Skin epidermis (tissue), 12 donors: ENCODE results near the gene ZNF362.
"Not testable (repeated sequence)": the region's sequence is repeated elsewhere in the genome, so short reads cannot be mapped to it uniquely, and the experiment has no call there.

ENCODE experiments used
- H3K27ac ChIP-seq, 21 experiments: fragments of 200-600 bp; sonication (generic) in 11 of 21; one replicate each; pipeline ENCODE4 v1.5.0; 2020; ENCODE audit warnings: mild to moderate bottlenecking in 3 of 21, inconsistent platforms in 2 of 21, moderate library complexity in 2 of 21
- H3K4me3 ChIP-seq, 7 experiments: fragments of 200-600 bp; sonication (generic) in 2 of 7; one replicate each; pipeline ENCODE4 v1.5.0; 2020; ENCODE audit warnings: inconsistent platforms in 2 of 7, mild to moderate bottlenecking in 2 of 7, moderate library complexity in 1 of 7

The ZNF362 gene

DNA sequence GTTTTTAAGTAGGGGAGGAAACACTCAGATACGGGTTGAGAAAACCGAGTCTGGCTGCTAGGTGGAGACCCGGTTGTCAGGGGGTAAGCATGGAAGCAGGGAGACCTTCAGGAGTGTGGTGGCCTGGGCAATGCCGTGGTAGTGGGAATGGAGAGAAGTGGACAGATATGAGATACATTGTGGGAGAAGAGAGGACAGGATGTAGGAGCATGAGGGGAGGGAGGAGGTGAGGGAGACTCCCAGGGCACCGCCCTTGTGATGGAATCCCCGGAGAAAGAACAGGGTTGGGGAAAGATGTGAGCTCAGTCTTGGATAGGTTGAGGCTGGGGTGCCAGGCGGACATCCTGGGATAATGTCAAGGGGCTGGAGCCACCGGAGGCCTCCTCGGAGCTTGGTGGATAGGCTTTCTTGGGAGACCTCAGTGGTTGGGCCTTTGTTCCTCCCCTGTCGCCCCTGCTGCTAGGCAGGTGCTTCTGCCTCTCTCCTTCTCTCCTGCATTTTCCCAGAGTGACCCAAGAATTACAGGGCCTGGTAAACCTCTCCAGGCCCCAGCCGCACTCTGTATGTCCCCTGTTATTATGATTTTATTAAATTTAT is 21.3 kb downstream of the ZNF362 start:
- Histone ChIP-seq H3K27ac (peak overlapping the region in 1 of 21 experiments; percentile 18), H3K4me3 (no peak overlapping the region)

DNA sequence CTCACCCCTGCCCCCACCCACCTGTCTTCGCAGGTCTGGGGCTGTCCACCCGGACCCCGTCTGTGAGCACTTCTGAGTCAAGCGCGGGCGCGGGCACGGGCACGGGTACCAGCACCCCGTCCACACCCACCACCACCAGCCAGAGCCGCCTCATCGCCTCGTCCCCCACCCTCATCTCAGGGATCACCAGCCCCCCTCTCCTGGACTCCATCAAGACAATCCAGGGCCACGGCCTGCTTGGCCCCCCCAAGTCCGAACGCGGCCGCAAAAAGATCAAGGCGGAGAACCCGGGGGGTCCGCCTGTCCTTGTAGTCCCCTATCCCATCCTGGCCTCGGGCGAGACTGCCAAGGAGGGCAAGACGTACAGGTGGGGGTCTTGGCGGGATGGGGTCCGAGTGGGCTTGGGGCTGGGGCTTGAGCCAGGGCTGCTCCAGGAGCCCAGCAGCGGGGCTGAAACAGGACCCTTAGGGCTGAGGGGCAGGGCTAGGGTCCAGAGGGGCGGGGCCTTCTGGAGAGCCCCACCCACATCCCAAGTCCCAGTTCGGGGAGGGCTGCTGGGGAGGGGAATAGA is 23.9 kb downstream of the ZNF362 start:
- Histone ChIP-seq H3K27ac (no peak overlapping the region), H3K4me3 (no peak overlapping the region)

DNA sequence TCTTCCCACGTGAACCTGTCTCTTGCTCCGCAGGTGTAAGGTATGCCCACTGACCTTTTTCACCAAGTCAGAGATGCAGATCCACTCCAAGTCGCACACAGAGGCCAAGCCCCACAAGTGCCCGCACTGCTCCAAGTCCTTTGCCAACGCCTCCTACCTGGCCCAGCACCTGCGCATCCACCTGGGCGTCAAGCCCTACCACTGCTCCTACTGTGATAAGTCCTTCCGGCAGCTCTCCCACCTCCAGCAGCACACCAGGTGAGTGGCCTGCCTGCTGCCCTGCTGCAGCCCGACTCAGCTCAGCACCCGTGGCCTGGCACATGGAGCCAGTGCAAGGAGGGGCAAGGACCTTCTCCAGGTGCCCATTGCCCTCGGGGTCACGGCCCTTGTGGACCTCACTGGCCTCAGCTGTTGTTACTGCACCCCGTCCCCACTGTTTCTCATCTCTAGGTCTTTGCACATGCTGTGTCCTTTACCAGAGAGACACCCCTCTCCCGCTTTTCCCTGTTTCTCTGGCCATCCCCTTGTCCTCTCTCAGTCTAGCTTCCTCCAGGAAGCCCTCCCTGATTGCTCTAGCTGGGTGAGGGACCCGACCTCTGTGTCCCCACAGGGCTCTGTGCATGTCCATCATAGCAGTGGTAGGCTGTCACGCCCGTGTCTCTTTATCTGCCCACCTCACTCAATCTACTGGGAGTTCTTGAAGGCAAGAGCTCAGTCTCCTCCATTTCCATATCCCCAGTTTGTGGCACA is 25.4 kb downstream of the ZNF362 start:
- H3K27ac ChIP-seq, result no peak overlapping the region

DNA sequence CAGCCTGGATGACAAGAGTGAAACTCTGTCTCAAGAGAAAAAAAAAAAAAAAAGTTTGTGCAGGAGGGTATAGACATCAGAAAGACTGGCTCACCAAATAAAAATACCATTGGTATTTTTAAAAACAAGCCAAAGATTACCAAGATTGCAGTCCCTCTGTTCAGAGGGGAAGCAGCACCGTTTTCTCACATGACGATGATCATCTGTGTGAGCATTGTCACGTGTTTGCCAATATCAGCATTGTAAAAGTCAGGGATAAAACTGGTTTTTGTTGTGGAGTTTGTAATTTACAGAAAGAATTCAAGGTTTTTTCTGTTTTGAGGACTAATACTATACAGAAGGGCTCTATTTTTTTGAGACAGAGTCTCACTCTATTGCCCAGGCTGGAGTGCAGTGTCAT is 26.5 kb downstream of the ZNF362 start:
- Histone ChIP-seq H3K4me3 (no peak overlapping the region), H3K27ac (no peak overlapping the region)

More for the DNA sequence above, 25.4 kb downstream of the ZNF362 start:
- H3K4me3 ChIP-seq, result no peak overlapping the region

DNA sequence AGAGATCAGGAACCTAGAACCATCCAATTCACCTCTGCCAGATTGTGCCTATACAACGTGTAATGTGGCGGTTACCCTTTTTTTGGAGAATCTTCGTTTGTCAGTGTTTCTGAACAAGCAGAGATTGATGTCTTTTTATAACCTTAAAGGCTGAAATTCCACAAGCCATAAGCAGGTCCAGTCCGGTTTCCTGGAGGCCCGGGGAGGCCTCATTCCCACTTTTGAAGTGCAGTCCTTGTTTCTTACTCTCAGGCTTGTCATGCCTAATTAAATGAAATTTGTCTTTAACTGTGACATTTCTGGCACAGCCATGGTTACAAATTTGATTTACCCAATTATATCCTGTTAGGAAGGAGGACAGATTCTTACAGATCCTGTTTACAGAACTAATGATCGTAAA is 27.8 kb downstream of the ZNF362 start:
- H3K27ac ChIP-seq, result no peak overlapping the region
- H3K4me3 ChIP-seq, result no peak overlapping the region

- peak overlapping the region in 7 of 21 experiments; percentile 12 to 60 (median 38) for H3K27ac ChIP-seq
- H3K4me3 ChIP-seq, result no peak overlapping the region
These were observed 30.3 kb downstream of the ZNF362 start for GRCh38 chr1:33286451-33287185.

DNA sequence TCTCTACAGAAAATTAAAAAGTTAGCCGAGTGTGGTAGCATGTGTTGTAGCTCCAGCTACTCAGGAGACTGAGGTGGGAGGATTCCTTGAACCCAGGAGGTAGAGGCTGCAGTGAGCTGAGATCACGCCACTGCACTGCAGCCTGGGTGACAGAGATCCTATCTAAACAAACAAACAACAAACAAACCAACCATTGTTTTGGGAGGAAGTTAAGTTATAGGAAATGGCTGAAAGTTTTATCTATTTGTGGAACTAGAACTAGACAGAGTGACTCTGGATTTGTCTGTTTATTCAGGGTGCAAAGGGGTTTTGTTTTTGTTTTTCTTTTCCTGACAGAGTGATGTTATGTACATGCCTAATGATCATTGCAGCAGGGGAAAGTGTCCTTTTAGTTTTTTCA is 31.0 kb downstream of the ZNF362 start:
- Histone ChIP-seq H3K4me3 (no peak overlapping the region), H3K27ac (peak overlapping the region in 4 of 21 experiments; percentile 8 to 45 (median 25))

GRCh38 chr1:33288976-33289857 is 32.9 kb downstream of the ZNF362 start:
- Histone ChIP-seq H3K4me3 (no peak overlapping the region), H3K27ac (peak overlapping the region in 1 of 21 experiments; percentile 3)

DNA sequence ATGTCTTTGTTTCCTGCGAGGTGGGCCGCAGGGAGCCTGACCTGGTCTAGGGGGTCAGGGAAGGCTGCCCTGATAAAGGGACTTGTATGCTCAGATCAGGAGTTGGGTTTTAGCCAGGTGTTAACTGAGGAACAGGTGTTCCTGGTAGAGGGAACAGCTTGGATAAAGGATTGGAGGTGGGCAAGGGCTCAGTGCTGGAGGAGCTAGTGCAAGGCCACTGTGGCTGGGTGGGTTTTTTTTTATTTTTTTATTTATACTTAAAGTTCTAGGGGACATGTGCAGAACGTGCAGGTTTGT is 33.5 kb downstream of the ZNF362 start:
- H3K27ac ChIP-seq, result no peak overlapping the region

DNA sequence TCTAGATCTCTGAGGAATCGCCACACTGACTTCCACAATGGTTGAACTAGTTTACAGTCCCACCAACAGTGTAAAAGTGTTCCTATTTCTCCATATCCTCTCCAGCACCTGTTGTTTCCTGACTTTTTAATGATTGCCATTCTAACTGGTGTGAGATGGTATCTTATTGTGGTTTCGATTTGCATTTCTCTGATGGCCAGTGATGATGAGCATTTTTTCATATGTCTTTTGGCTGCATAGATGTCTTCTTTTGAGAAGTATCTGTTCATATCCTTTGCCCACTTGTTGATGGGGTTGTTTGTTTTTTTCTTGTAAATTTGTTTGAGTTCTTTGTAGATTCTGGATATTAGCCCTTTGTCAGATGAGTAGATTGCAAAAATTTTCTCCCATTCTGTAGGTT is 34.3 kb downstream of the ZNF362 start:
- H3K4me3 ChIP-seq, H3K27ac ChIP-seq: not testable (repeated sequence)

More for the DNA sequence above, 33.5 kb downstream of the ZNF362 start:
- H3K4me3 ChIP-seq, result no peak overlapping the region

DNA sequence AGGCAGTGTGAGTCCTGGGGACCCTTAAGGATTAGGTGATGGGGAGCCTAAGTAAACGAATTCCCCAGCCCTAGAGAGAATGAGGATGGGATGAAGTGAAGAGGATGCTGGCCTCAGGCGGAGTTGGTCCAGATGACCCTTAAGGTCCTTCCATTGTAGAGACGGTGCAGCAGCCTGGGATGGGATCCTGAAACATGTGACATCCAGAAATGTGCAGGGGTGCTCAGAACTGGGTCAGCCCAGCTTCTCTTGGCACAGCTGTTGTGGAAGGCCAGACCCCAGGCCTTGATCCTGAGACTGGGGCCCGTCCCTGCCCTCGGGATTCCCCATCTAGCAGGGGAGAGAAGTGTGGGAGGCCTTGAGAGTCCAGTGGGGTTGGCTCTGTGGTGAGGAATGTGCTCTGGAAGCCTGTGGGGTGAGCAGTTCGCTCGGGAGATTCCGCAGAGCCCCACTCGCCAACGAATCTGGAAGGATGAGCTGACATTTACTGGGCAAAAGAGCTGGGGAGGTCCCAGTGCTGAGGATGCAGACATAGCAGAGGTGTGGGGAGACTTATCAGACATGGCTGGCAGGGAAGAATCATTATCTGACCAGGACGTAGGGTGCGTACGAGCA is 36.5 kb downstream of the ZNF362 start:
- H3K27ac ChIP-seq, result peak overlapping the region in 4 of 21 experiments; percentile 23 to 59 (median 40)
- no peak overlapping the region for H3K4me3 ChIP-seq

- peak overlapping the region in 3 of 21 experiments; percentile 1 to 50 (median 19) for H3K27ac ChIP-seq
- no peak overlapping the region for H3K4me3 ChIP-seq
These were observed 38.0 kb downstream of the ZNF362 start for GRCh38 chr1:33294071-33295010.

DNA sequence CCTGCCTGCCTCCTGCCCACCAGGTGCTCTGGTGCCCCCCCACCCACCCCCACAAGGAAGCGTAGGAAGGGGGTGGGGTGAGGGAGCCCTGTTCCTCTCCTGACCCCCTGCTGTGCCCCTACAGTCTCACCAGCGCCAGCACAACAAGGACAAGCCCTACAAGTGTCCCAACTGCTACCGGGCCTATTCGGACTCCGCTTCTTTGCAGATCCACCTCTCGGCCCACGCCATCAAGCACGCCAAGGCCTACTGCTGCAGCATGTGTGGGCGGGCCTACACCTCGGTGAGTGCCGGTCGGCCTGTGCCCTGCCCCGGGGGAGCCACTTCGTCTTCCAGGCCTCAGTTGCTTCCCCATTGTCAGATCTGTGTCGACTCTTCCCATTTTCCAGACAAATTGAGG is 38.7 kb downstream of the ZNF362 start:
- H3K27ac ChIP-seq, result peak overlapping the region in 4 of 21 experiments; percentile 1 to 50 (median 18)

GRCh38 chr1:33295450-33296081 is 39.3 kb downstream of the ZNF362 start:
- peak overlapping the region in 5 of 21 experiments; percentile 1 to 50 (median 17) for H3K27ac ChIP-seq
- H3K4me3 ChIP-seq, result no peak overlapping the region

More for the DNA sequence above, 38.7 kb downstream of the ZNF362 start:
- H3K4me3 ChIP-seq, result no peak overlapping the region

- H3K27ac ChIP-seq, result peak overlapping the region in 3 of 21 experiments; percentile 1 to 50 (median 10)
- H3K4me3 ChIP-seq, result no peak overlapping the region
These were observed 39.8 kb downstream of the ZNF362 start for GRCh38 chr1:33296082-33296458.

DNA sequence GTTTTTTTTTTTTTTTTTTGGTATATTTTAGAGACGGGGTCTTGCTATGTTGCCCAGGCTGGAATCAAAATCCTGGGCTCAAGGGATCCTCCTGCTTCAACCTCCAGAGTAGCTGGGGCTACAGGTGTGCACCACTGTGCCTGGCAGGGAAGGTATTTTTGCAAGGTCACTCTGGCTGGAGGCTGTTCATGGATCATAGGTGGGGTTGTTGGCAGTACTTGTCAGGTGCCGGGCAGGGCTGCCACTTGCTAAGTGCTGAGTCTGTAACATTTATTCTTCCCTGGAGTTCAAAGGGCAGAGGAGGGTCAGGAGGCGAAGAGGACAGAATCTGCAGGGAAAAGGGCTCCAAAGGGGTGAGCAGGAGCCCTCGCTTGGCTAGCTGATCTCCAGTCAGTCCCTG is 40.5 kb downstream of the ZNF362 start:
- no peak overlapping the region for H3K27ac ChIP-seq
- H3K4me3 ChIP-seq, result no peak overlapping the region

DNA sequence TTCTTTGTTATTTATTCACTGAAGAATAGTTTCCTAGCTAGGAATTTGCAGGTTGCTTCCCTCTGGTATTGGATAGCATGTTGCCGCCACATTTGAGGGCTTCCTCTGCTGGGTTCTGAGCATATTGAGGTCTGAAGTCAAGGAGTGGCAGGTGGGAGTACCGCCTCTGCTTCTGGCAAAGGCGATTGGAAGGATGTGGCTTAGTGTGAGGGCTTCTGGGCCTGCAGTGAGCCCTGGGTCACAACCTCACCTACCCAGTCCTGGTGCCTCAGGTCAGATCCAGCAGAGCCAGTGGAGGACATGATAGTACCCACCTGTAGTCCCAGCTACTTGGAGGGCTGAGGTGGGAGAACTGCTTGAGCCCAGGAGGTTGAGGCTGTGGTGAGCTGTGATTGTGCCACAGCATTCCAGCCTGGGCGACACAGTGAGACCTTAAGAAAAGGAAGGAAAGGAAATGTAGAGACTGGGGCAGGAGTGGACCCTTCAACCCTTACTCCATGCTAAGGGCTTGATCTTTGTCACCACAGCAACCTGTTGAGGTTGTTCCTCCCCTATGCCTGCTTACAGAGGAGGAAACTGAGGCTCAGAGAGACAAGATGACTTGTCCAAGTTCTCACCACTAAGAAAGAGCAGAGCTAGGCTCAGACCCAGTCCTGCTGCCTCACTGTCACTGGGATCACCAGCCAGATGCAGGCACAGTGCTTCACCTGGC is 41.8 kb downstream of the ZNF362 start:
- H3K4me3 ChIP-seq, result no peak overlapping the region
- H3K27ac ChIP-seq, result peak overlapping the region in 1 of 21 experiments; percentile 6
